Measurements from ENCODE around the gene RPL39L.

DNA sequence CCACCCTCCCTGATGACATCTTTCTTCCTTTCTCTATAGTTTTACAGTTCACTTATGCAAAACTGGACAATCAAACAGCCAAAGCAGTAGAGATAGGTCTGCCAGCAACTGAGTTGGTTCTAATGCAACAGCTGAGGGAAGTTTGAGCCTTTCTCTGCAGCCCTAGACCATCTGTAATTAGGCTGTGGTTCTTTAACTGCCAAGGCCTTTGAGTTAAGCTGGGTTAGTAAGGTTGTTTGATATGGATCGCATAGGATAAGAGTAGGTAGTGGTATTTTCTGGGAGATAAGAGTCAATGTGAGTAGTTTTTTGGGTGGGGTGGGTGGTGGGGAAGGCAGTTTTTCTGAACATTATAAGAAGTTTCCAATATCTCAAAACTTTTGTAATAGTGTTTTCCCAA is 3.0 kb downstream of the RPL39L start:
- TF ChIP-seq, protein P1, sequence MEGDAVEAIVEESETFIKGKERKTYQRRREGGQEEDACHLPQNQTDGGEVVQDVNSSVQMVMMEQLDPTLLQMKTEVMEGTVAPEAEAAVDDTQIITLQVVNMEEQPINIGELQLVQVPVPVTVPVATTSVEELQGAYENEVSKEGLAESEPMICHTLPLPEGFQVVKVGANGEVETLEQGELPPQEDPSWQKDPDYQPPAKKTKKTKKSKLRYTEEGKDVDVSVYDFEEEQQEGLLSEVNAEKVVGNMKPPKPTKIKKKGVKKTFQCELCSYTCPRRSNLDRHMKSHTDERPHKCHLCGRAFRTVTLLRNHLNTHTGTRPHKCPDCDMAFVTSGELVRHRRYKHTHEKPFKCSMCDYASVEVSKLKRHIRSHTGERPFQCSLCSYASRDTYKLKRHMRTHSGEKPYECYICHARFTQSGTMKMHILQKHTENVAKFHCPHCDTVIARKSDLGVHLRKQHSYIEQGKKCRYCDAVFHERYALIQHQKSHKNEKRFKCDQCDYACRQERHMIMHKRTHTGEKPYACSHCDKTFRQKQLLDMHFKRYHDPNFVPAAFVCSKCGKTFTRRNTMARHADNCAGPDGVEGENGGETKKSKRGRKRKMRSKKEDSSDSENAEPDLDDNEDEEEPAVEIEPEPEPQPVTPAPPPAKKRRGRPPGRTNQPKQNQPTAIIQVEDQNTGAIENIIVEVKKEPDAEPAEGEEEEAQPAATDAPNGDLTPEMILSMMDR (IDR thresholded peaks at IDR 0.05) = no peak
- no peak for TF ChIP-seq POLR2A (IDR thresholded peaks at IDR 0.05)
